Hematopoietic multipotent progenitor cell treated with erythropoietin and hydrocortisone succinate and interleukin-3 and kit ligand, for 6 days (in vitro differentiated cells): ENCODE measurements around the gene MAP7D1.

Source experiments
- DNase-seq: peaks from one replicate; pipeline ENCODE4 v3.0.0-alpha.2; 2015

The MAP7D1 gene

GRCh38 chr1:36155408-36156328 is at the start of gene MAP7D1:
Gene MAP7D1, plus strand, starts transcription at chr1:36156160. Its CDS starts 258 bp downstream, at chr1:36156418.
- peak; percentile 90 for DNase-seq

DNA sequence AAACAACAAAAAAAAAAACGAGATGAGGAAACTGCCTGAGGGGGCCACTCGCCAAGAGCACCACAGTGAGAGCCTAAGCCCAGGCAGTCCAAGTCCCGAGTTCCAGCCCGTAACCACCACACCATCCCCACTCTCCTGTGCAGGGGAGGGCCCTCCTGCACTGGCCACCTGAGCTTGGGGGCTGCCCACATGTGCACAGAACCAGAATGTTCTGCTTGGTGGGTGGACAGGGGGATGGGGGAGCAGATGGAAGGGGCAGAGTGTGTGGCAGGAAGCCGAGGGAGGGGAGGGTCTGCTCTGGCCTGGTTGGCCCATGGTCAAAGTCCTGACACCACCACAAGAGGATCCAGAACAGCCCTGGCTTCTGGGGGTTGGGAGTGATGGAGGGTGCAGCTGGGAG is 49.7 kb upstream of the MAP7D1 start:
- DNase-seq: no peak

GRCh38 chr1:36107394-36107793 is 48.6 kb upstream of the MAP7D1 start:
- no peak for DNase-seq

DNA sequence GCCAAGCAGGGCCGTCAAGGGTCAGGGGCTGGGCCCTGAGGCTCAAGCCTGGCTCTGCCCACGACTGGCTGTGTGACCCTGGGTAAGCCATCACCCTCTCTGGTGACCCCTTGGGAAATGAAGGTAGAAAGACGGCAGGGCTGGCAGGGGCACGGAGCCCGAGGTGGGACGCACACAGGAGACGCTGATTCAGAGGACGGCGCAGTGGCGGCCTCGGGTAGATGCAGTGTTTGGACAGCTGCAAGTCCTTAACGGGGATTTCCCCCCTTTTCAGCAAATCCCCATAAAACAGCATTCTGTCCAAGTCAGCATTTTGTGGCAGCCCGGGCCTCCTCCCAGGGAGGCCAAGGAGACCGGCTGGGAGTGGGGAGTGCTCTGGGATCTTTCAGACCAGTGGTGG is 47.6 kb upstream of the MAP7D1 start:
- no peak for DNase-seq

- no peak for DNase-seq
Observed at GRCh38 chr1:36109041-36109679, 46.8 kb upstream of the MAP7D1 start.

DNA sequence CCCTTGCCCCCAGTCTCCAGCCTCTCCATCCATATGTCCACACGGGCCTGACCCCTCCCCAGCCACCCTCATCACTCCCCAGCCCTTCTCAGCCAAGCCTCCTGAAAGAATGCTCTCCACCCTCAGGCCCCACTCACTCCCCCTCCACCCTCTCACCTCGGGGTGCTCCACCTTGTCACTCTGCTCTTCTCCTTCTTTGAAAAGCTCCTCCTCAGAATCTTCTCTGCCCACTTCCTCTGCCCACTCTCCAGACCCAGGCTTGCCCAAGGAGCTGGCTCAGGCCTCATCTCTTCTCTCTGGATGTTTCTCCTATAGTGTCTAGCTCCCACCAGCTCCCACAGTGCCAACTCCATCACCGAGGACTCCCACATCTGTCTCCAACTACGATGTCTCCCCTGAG is 44.8 kb upstream of the MAP7D1 start:
- no peak for DNase-seq

DNA sequence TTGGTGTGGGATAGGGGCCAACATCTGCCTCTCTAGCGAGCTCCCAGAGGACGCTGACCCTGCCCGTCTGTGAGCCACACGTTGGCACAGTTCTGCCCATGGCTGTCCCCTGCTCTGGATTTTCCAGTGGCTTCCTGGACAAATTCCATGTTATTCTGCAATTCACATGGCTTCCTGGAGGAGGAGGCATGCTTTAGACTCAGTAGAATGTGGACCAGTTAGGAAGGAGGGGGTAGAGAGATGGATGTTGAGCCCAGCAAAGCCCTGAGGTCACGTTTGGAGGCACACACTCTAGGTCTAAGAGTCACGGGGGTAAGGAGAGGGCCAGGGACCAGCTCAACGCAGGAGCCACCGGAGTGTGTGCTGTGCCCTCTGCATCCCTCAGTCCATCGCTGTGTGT is 43.1 kb upstream of the MAP7D1 start:
- no peak for DNase-seq

GRCh38 chr1:36114371-36114770 is 41.6 kb upstream of the MAP7D1 start:
- DNase-seq: no peak

- no peak for DNase-seq
Observed at GRCh38 chr1:36115200-36115669, 40.7 kb upstream of the MAP7D1 start.

DNA sequence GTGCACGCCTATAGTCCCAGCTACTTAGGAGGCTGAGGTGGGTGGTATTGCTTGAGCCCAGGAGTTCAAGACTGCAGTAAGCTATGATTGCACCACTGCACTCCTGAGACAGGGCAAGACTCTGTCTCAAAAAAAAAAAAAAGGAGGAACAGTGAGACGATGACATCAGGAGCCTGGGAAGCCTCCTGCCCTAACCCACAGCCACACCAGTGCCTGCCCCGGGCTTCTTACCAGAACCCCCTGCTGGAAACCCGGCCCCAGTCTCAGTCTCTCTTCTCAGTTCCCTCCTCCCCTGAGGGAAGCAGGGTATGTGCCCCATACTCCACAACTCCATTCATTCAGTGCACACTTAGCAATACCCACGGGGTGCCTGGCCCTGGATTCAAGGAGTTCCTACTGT is 40.0 kb upstream of the MAP7D1 start:
- DNase-seq: no peak

DNA sequence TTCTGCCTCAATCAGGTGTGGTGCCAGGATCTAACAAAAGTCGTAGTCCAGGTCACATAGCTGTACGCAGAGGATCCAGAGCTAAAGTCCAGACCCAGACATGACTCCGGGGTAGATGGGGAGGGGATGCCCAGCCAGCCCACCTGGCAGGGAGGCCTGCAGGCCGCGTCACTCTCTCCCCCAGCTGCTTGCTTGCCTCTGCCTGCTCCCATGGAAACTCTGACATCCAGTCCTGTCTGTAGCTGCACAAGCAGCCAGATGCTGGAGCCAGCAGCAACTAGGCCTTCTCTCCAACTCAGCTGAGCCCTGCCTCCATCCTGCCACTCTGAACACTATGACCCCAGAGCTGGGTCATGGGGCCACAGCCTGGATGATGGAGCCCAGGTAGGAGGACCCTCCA is 39.1 kb upstream of the MAP7D1 start:
- DNase-seq: no peak

- DNase-seq: no peak
Observed at GRCh38 chr1:36118447-36119204, 37.3 kb upstream of the MAP7D1 start.

- no peak for DNase-seq
Observed at GRCh38 chr1:36119456-36119855, 36.5 kb upstream of the MAP7D1 start.

- DNase-seq: no peak
Observed at GRCh38 chr1:36122062-36123030, 33.6 kb upstream of the MAP7D1 start.

DNA sequence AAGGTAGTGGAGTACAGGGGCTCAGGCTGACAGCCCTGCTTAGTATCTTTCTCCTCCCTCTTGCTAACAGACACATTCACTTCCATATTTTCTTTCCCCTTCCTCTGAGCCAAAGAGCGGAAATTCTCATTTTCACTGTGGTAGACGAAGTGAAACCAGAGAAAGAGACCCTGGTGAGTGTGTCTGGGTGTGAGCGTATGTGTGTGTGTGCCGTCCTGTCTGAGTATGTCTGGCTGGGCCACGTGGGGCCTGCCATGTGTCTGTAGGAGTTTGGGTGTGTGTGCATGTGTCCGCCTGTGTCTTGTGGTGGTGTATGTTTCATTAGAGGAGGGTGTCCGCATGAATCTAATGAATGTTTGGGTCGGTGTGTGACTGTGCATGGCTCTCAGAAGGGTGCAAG is 32.6 kb upstream of the MAP7D1 start:
- peak; percentile 32 for DNase-seq

DNA sequence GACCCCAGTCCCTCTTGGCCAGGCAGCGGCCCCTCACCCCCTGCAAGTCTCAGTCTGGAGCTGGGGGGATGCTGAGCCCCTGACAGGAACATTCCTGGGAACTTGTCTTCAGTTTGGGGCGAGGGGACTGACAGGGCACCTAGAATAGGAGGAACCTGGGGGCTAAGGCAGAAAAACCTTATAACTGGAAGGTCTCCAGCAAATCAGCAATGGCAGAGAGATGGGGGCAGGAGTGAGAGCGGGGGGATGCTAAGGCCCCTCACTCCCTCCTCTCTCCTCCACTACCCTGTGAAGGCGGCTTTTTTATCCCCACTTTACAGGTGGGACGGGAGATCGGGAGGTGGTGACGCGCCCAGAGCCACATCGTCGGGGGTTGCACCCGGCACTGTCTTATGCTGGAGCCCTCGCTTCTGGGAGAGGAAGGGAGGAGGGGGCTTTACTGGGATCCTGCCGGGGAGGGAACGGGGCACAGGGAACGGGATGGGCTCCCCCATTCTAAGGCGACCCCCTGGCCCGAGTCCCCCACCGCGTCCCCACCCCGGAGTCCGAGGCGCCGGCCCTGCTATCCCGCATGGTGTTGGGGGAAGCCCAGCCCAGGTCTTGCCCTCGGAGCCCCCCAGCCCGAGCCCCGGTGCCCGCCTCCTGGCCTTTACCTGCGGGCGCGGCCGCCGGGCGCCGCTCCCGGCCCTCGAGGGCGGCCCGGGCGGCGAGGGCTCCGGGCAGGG is 31.4 kb upstream of the MAP7D1 start:
- no peak for DNase-seq

- no peak for DNase-seq
Observed at GRCh38 chr1:36125129-36125991, 30.6 kb upstream of the MAP7D1 start, which contains the start of gene COL8A2. Gene COL8A2, minus strand, starts transcription at chr1:36125222. Its CDS starts 24,980 bp downstream, at chr1:36100242.

- no peak for DNase-seq
Observed at GRCh38 chr1:36126005-36126716, 29.8 kb upstream of the MAP7D1 start.

DNA sequence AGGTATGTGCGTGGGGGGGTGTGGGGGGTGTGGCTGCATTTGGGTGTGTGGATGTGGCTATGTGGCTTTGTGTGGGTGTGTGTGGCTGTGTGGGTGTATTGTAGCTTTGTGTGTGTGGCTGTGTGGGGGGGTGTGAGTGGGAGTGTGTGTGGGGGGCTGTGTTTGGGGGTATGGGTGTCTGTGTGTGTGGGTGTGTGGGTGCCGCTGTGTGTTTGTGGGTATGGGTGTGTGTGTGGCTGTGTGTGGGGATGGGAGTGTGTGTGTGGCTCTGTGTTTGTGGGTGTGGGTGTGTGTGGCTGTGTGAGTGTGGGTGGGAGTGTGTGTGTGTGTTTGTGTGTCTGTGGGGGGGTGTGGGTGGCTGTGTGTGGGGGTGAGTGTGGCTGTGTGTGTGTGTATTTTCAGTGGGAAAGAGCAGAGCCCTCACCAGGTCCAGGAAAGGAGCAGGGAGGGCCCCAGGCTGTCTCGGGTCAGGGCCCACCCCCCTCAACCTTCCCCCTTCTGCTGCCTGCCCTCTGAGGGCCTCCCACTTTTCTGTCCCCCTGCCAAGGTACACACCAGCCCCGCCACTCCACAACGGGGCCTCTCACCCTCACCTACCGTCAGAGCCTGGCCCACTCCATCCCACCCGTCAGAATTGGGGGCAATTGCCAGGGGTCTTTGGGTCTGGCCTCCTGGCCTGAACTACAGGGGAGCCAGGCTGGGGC is 29.0 kb upstream of the MAP7D1 start:
- no peak for DNase-seq
